HK-2 (cell line): Measurements from ENCODE around the gene PRKCA.

ENCODE experiments used
- DNase-seq: peaks from one replicate; pipeline ENCODE4 v3.0.0-alpha.2; 2018; ENCODE audit not compliant: unreplicated experiment

Gene PRKCA

GRCh38 chr17:66776999-66777688, 474.7 kb downstream of the PRKCA start:
- DNase-seq = no peak

DNA sequence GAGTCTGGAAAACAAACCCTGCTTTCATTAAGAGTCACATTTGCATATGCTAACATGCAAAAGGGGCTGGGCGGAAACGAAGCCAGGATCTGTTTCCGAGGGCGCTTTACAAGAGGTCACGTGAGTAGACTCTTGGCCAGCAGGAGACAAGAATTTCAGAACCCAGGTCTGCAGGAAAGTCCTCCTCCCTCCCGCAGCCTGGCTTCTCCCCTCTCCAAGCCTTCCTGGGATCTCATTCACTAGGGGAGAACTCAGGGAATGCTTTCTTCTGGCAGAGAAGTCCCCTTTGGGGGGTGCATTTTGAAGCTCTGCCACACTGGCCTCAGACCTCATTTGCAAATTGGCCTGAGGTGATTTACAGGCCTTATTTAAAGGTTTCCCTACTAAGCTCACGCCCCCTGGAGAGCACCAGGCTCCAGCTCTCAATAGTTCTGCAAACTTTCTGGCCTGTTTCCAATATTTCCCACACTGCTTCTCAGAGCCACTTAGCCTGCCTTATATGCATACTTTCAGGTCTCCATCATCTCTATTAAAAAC, 475.3 kb downstream of the PRKCA start:
- DNase-seq = no peak

DNA sequence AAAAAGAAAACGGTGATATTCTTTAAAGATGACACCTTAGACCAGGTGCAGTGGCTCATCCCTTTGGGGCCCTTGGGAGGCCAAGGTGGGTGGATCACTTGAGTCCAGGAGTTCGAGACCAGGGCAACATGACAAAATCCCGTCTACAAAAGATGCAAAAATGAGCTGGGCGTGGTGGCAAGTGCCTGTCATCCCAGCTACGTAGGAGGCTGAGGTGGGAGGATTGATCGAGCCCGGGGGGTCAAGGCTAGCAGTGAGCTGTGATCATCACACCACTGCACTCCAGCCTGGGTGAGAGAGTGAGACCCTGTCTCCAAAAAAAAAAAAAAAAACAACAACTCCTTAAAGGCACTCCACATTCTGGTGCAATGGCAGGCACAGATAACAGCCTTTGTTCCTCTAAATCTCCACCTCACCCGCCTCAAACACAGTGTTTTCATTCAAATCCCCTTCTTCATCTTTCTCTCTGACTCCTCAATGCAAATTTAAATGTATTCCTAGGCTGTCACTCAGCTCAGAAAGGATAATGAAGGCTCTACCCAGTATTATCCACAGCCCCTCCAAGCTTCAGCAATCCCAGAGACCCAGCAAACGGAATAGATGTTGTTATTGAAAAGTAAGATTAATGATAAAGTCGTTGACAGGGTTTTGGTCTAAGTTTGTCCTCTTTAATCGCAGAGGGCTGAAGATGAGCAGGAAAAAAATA, 476.3 kb downstream of the PRKCA start:
- no peak for DNase-seq

- DNase-seq = no peak
Measured at GRCh38 chr17:66779237-66779606, 476.8 kb downstream of the PRKCA start.

- no peak for DNase-seq
Measured at GRCh38 chr17:66781135-66781534, 478.7 kb downstream of the PRKCA start.

DNA sequence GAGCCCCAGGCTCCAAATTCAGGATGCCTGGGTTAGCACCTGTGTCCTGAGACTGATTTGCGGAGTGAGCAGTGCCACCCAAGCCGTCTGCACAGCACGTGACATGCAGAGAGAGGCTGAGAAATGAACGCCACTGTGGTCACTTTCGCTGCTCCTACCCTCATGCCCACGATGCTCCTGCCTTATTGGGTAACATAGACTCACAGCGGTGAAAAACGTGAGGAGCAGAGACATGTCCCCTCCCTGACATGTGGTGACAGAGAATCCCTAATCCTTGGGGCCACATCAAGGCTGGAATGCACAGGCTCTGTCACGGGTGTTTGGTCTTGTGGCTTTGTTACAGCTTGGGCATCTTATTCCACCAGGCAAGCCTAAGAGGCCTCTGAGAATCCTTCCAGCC, 480.4 kb downstream of the PRKCA start:
- DNase-seq = no peak

DNA sequence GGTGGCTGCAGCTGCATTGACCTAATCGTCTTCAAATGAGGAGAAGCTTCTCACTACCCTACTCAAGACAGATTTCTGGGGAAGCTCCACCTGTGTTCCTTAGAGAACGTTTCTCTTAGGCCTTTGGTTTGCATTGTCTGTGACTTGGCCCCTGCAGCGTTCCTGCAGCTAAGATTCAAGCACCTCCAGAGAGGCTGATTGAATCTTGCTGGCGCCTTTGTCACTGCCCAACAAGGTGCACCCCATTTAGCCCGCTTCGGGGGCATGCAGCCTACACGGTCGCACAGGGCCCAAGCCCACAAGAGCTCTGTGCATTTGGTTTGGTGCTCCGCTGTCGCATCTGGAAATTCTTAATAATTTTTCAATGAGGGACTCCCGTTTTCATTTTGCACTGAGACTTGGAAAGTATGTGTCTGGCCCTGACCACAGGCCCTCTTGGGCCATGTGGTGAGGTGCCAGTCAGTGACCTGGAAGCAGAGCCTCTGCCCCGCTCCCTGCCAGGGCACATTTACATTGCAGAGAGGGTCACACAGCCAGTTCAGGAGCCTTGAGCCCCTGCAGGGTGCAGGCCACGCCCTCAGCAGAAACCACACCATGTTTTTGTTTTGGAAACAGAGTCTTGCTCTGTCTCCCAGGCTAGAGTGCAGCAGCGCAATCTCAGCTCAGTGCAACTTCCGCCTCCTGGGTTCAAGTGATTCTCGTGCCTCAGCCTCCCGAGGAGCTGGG, 481.4 kb downstream of the PRKCA start:
- DNase-seq = no peak

- DNase-seq = no peak
Measured at GRCh38 chr17:66784621-66785364, 482.4 kb downstream of the PRKCA start.

GRCh38 chr17:66786107-66786506, 483.7 kb downstream of the PRKCA start:
- no peak for DNase-seq

- DNase-seq = no peak
Measured at GRCh38 chr17:66787914-66788313, 485.5 kb downstream of the PRKCA start.

- DNase-seq = no peak
Measured at GRCh38 chr17:66789093-66789492, 486.7 kb downstream of the PRKCA start.

- no peak for DNase-seq
Measured at GRCh38 chr17:66789961-66790437, 487.6 kb downstream of the PRKCA start.

DNA sequence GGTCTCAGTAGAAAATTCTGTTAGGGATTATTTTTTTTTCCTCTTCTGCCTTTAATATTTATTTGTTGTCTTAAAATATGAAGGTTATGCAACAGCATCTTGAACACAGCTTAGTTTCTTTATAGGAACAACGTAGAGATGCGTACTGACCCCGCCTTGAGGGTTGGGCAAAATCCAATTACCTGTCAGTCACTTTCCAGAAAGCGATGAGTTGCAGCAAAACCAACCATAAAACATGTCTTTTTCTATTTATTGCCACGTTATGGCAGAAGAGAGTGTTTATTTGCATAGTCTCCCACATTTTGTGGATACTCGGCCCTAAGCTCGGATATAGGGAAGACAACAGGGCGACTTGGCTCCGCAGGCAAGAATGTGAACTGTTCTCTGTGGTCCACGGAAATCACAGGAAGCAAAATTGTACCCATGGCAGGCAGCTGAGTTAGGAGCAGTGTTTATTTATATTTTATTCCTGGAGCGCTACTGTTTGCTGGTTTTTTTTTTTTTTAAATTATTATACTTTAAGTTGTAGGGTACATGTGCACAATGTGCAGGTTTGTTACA, 488.2 kb downstream of the PRKCA start:
- DNase-seq = no peak

- no peak for DNase-seq
Measured at GRCh38 chr17:66791347-66791746, 488.9 kb downstream of the PRKCA start.

DNA sequence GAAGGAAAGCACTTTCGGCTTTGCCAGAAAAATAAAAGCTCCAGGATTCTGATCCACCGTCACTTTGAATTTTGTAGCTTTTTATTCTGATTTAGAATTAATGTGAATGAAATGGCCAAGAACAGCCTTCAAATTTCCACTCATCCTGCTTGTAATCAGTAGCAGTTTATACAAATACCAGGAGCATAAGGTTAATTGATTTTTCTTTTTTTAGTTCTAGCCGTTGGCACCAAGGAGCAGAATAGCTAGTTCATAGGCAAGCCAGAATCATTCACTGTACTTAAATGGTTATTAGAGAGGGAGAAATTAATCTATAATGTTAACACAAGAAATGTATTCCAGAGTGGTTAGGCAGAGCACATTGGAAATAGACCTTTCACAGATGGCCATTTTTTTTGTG, 491.4 kb downstream of the PRKCA start:
- no peak for DNase-seq

DNA sequence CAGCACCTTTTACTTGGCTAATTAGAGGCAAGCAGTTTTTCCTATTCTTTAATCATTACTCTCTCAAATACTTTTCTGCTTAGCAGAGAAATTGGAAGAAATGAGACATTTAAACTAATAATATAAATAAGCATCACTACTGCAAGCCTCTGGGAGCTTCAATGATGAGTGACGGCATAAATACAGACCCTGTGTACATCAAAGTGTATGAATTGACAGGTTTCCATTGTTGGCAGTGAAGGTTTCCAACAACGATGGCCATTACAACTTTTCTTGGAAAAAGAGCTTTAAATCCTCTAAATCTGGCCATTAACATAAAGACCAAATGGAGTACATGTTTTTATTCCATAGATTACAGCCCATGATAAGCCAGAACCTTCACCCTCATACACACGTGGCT, 493.1 kb downstream of the PRKCA start:
- no peak for DNase-seq

- no peak for DNase-seq
Measured at GRCh38 chr17:66799849-66800537, 497.6 kb downstream of the PRKCA start.

DNA sequence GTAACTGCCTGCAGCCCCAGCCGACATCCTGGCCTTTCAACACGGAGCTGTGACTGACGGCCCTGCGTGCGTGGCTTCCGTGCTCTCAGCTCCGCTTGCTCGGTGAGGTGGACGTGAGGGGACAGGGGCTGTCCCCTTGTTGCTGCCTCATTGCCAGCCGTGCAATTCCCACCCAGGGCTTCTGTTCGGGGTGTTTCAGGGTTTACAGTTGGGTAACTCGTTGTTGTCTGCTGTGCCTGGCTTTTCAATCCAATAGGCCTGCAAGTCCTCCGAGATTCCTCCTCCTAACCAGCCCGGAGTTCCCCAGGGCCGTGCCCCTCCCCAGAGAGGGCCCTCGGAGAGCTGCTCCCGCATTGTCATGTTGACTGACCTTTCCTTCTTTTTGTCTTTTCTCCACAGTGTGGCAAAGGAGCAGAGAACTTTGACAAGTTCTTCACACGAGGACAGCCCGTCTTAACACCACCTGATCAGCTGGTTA, 501.1 kb downstream of the PRKCA start:
- DNase-seq = no peak

DNA sequence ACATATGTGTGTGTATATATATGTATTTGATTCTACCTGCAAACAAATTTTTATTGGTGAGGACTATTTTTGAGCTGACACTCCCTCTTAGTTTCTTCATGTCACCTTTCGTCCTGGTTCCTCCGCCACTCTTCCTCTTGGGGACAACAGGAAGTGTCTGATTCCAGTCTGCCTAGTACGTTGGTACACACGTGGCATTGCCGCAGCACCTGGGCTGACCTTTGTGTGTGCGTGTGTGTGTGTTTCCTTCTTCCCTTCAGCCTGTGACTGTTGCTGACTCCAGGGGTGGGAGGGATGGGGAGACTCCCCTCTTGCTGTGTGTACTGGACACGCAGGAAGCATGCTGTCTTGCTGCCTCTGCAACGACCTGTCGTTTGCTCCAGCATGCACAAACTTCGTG, 503.2 kb downstream of the PRKCA start:
- DNase-seq = no peak

- no peak for DNase-seq
Measured at GRCh38 chr17:66807182-66807581, 504.8 kb downstream of the PRKCA start.

GRCh38 chr17:66809408-66809807, 507.0 kb downstream of the PRKCA start:
- DNase-seq = no peak
